D341Med (cell line): ENCODE measurements around the gene BUB1.
"Not testable (repeated sequence)": the region's sequence is repeated elsewhere in the genome, so short reads cannot be mapped to it uniquely, and the experiment has no call there.

Experiments used
- DNase-seq: peaks from one replicate; pipeline ENCODE4 v3.0.0; 2012; ENCODE audit warnings: low spot score

BUB1 gene

DNA sequence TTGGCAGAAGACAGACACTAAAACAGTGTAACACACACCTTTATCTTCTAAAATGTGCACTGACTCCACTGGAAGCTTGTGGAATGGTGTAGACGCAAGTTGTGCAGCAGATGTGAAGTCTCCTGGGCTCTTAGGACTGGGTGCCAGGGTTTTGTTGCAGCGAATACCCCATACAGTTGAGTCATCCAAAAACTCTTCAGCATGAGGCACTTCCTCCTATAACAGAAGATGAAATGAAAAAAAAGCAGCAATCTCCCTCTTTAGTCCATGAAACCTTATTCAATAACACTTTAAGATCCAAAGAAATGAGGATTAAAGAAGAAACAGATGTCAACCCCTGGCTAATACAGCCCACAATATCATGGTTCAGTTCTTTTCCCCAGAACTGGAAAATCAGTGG is 22.2 kb downstream of the BUB1 start:
- no peak for DNase-seq

DNA sequence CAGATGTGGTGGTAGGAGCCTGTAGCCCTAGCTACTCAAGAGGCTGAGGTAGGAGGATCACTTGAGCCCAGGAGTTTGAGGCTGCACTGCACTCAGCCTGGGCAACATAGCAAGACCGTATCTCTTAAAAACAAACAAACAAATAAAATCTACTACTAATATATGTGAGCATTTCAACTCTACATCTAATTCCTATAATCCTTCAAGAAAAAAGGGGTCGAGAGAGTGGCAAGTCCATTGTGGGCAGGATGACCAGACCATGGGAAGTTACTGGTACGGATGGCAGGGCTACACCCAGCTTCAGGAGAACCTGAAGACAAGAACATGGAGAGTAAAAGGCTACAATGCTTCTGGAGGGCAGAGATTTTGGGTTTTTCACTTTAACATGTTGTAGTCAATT is 24.0 kb downstream of the BUB1 start:
- no peak for DNase-seq

DNA sequence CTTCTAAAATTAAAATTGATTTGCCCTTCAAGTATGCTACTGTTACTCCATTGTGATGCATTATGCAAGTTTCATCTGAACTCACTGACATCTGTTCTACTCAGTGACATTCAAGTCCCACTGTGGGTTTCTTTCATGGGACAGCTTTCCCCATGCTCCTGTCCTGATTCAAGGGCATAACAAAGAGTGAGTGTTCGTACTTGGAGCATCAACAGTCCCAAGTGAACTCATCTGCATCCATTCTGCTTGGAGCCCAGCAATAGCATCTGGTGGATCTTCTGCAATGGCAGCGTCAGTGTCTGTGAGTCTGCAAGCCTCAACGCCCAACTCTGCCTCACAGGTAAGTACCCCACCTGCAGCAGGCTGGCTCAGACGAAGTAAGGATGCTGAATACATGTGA is 27.5 kb downstream of the BUB1 start:
- DNase-seq: no peak

DNA sequence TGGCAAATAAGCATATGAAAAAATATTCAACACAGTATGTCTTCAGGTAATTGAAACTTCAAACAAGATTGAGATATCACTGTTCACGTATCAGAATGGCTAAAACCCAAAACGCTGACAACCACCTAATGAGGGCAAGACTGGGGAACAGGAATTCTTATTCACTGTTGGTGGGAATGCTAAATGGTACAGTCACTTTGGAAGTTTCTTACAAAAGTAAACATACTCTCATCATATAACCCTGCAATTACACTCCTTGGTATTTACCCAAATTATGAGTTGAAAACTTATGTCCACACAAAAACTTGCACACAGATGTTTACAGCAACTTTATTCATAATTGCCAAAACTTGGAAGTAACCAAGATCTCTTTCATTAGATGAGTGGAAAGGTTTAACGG is 30.1 kb downstream of the BUB1 start:
- DNase-seq: no peak

DNA sequence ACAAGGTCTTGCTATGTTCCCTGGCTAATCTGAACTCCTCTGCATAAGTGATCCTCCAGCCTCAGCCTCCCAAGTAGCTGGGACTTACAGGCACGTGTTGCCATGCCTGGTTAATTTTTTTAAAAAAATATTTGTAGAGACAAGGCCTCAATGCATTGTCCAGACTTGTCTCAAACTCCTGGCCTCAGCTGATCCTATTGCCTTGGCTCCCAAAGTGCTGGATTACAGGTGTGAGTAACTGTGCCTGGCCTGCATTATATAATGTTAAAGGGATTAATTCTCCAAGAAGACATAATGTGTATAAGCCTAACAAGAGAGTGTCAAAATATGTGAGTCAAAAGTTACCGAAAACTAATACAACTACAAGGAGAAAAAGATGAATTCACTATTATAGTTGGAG is 32.2 kb downstream of the BUB1 start:
- DNase-seq: no peak

DNA sequence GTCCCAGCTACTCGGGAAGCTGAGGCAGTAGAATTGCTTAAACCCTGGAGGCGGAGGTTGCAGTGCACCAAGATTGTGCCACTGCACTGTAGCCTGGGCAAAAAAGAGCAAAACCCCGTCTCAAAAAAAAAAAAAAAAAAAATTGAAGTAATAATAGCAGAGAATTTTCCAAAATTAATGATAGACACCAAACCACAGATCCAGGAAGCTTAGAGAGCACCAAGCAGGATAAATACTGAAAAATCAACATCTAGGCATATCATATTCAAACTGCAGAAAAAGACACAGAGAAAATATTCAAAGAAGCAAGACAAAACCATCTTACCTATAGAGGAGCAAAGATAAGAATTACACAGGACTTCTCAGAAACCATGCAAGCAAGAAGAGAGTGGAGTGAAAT is 33.5 kb downstream of the BUB1 start:
- DNase-seq: no peak

DNA sequence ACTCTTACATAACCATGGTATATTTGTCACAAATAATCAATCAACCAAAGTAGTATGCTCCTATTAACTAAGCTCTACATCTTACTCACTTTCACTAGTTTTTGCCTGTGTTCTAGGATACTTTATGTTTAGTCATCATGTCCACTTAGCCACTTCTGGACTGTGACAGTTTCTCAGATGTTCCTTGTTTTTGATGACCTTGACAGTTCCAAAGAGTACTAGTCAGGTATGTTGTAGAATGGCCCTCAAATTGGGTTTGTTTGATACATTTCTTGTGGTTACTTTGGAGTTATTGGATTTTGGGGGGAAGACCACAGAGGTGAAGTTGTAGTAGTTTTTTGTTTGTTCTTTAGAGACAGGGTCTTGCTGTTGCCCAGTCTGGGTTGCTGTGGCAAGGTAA is 35.5 kb downstream of the BUB1 start:
- no peak for DNase-seq

DNA sequence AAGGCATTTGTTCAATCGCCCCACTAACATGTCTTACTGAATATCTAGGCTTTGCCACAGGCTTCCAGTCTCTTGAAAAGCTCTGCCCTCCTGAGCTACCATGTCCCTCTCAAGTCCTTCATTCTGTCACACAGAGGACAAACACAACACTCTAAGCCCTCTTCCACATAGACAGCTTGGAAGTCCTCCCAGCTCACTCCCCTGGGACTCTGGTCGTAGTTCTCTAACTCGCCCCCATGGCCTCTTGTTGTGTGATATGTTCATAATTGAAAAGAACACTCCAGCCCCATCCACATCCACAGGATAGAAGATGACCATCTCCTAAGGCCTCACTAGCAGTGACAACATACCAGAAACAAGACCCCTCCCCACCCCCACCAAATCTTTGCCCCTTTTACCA is 37.9 kb downstream of the BUB1 start:
- no peak for DNase-seq

DNA sequence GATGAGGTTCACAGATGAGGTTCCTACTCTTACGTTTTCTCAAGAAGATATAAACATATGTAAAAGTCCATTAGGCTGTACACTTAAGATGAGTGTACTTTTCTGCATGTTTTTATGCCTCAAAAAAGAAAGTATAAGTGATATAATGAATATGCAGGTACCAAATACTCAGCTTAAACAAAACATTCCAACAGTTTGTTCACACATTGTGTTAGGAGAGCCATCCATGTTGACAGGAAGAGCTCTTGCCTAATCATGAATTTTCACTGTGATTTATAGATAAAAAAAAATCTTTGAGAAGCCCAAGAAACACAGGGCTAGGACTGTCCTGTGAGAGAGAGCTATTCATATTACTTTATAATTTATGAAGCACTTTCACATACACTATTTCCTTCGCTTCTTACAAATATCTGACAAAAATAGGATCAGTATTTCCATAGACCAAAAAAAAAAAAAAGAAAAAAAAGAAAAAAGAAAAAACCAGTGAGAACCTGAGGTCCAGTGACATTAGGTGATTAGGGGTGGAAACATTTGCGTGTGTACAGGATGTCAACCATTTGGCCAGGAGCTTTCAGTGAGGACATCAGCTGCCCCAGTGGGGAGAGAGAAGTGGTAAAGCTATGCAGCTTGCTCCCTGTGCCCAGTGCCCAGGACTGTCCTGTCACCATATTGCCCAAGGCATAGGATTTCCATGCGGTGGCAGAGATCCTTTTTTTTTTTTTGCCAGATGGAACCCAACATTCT is 38.7 kb downstream of the BUB1 start:
- DNase-seq: no peak

DNA sequence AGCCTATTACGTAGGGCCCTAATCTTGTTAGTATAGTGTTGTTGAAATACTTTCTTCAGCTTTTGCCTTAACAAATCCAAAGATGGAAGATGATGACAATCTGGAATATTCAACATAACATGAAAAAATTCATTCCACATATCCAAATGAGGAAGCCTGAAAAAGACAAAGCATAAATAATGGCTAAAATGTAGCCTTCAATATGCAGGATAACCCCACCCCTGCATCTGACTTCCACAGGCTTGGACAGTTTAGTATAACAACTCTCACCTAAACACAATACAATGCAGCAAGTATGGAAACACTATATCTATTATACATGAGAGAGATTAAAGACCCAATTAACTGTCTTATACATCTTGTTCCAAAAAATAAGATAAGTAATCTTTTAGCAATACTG is 39.9 kb downstream of the BUB1 start:
- no peak for DNase-seq

DNA sequence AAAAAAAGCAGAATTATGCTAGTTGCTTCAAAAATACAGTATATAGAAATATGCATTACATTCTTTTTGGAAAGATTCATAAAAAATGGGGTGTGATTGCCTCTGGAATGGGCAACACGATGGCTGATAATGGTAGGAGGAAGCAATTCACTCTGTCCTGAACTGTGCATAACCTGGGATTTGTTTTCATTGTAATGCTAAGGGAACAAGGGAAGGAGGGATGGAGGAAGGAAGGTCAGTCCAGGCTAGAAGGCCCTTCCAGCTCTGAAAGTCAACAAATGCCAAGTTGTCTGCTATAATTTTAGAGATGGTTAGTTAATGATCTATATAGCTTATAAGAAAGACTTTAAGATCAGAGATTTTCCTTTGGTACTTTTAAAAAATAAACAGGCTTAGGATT is 40.8 kb downstream of the BUB1 start:
- DNase-seq: no peak

DNA sequence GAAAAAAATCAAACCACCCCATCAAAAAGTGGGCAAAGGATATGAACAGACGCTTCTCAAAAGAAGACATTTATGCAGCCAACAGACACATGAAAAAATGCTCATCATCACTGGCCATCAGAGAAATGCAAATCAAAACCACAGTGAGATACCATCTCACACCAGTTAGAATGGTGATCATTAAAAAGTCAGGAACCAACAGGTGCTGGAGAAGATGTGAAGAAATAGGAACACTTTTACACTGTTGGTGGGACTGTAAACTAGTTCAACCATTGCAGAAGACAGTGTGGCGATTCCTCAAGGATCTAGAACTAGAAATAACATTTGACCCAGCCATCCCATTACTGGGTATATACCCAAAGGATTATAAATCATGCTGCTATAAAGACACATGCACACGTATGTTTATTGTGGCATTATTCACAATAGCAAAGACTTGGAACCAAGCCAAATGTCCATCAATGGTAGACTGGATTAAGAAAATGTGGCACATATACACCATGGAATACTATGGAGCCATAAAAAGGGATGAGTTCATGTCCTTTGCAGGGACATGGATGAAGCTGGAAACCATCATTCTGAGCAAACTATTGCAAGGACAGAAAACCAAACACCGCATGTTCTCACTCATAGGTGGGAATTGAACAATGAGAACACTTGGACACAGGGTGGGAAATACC is 41.8 kb downstream of the BUB1 start:
- DNase-seq: not testable (repeated sequence)

DNA sequence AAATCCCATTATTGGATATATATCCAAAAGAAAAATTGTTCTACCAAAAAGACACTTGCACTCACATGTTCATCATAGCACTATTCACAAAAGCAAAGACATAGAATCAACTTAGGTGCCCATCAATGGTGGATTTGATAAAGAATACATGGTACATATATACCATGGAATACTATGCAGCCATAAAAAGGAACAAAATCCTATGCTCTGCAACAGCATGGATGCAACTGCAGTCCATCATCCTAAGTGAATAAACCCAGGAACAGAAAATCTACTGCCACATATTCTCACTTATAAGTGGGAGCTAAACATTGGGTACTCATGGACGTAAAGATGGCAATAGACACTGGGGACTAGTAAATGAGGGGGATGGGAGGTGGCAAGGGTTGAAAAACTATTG is 50.5 kb downstream of the BUB1 start:
- not testable (repeated sequence) for DNase-seq

DNA sequence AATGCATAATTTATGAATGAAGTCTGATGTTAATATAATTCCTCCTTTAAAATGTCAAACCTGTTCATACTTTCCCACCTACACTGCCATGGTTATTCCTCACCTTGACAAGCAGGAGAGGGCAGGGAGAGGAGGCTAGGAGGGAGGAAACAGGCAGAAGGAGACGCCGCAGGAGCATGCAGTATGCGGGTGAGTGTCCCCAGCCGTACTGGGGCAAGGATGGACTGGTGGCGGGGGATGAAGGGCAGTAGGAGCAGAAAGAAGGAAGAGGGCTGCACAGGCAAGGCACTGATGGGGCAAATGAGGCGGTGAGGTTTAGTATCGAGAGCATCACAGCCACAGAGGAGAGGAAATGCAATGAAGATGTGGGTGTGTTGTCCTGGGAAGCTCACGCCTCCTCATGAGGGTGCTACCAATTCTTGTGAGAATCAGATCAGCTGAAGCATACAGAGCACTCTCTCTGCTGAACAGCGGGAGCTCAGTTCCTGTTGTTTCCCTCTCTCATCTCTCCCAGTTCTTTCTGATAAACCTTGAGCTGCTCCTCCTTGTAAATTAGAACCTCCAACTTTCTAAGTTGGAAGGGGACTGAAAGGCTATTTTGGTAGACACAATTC is 58.4 kb downstream of the BUB1 start:
- not testable (repeated sequence) for DNase-seq

DNA sequence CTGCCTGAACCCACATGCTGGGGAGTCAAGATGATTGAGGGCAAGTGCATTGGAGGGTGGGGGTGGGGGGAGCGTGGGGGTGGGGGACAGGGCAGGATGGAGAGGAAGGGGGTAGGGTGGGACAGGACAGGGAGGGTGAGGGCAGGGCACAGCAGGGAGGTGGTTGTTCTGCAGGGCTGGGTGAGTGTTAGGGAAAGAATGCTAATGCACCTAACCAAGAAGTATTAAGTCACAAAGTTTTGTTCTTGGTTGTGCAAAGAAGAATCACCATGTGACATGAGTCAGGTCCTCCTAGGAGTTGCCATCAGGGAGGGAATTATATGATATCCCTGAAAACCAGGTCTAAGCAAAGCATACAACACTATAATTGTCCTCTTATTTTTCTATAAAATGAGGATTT is 63.9 kb downstream of the BUB1 start:
- DNase-seq: not testable (repeated sequence)

DNA sequence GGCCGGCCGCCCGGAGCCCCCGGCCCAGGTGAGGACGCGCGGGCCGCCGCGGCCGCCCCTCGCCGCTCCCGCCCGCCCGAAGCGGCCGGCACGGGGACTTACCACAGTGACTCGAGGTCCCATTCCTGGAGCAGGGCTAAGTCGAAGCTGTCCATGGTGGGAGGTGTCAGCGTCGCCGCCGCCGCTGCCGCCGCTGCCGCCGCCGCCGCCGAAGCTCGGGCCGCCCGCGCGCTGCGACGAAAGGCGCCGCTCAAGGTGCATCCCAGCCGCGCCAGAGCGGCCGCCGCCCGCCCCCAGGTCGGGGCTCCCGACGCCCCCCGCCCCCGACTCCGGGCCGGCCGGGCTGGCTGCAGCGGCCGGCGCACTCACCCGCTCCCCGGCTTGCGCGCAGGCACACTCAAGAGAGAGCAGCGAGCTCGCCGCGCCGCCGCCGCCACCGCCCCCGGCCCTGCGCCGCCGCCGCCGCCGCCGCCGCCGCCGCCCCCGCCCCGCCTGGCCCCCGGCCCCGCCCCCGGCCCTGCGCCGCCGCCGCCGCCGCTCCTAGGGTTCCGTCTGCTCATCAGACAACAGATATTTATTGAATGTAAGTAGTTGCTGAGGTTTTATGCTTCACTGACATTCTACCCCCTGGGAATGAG is 67.1 kb downstream of the BUB1 start:
- not testable (repeated sequence) for DNase-seq

DNA sequence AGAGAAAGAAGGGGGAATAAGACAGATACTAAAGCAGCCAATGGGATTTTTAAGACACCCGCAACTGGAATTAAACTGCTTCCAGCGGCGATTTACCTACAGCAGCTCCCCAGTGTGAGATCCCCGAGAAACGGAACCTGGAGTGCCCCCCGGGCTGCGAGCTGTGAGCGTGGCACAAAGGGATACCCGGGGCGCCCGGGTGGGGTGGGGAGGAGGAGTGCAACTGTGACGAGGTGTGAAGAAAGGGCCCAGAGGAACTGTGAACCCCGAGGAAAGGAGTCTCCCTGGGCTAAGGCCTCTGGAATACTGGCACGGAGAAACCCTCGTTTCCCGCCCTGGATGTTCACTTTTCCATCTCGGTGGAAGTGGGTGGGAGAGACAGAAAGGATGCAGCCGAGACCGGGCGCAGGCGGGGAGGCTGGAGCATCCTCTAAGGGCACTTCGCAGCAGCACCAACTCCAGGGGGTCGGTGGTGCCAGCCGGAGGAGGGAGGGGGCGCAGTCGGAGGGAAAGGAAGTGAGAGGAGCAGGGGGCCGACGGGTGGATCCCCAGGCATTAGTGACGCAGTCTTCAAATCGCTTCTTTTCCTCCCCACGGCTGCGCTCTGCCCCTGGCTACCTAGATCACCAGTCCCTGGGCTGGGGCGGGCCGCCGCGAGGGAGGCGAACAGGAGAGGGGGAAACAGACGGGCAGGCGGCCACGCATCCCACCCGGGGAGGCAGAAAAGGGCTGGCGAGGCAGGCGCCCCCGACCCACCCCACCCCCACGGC is 67.8 kb downstream of the BUB1 start:
- not testable (repeated sequence) for DNase-seq

DNA sequence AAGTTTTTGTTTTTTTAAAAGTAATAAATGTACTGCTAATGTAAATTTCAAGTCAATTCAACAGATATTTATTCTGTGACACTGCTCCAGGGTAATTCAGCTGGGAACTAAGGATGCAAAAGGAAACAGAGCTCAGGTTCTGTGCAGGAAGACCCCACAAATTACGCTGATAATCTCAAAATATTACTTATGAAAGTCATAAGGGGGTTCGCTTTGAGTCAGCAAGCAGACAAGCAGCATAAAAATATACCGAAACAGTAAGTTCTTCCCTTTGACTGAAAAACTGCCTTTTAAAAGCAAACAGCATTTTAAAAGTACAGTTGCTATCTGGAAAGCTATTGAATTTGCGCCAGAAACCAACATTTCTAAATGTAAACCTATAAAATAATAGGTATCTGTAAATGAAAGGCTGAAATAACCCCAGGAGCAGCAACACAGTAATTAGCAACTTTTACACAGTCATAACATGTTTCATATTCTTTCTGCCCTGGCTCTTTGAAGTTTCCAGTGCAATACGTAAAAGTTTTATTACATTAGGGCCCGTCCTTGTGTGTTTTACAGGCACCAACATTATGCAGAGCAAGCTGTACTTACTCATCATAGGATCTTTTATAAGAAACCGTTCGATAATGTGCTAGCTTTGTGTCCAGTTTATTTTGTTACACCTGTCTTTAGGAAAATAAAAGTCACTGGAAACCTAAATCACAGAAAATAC is 68.9 kb downstream of the BUB1 start:
- DNase-seq: not testable (repeated sequence)

DNA sequence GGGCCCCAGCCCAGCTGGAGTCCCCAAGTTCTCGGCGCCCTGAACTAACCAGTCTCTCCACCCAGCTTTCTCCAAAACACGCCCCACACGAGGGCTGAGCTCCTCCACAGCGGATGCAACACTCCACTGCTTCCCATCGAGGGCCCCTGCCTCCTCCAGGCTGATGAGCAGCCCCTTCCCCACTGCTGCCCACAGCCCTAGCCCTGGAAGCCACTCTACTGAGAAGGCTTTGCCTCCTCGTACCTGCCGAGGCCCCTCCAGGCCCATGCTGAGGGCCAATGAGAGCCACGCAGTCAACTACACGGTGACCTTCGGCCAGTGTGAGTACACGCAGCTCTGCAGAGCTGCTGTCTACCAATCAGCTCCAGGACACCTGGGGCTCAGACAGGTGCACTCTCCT is 72.8 kb downstream of the BUB1 start:
- DNase-seq: not testable (repeated sequence)

DNA sequence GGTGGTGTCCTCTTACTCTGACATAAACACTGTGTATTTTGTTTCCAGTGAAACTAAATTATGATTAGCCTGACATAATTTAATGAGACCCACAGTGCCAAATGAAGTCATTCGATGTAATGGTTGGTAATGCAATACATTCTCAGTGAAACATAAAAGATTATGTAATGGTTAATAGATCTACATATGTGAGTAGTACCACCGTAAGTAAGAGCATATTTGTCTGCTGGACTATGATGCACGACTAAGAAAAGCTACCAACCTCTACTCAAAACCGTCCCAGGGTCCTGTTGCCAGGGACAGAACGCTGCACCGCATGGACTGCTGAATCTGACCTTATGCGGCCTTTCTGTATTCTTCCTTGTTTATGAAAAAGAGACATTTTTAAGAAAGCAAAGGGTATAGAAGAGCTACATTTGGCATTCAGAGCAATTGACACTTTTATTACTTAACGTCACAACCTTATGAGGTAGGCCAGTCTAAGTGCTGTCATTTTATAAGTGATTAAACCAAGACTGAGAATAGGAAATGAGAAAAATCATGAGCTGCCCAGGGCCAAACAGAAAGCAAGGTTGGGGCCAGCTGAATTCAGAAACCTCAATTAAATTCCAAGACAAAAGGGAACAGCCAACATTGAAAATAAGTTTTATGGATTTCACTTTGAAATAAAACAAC is 73.8 kb downstream of the BUB1 start:
- DNase-seq: not testable (repeated sequence)

DNA sequence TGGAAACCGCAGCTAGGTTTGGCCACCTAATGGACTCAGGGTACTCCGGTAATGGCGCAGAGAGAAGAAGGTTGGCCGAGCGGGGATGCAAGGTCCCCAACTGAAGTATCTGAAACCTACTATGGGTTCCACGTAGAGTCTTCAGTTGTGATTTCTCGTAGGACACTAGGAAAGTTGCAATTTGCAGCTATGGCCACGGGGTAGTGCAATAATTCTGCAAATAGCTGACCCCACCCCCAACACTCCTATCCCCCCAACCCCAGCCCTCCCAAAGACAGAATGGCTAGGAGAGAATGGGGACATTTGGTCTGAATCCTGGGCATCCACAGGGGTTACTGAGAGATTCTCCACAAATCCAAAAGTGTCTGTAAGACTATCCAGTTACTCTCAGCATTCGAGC is 75.7 kb downstream of the BUB1 start:
- not testable (repeated sequence) for DNase-seq
